Adrenal gland (tissue), 12 donors: ENCODE data around the gene EPB41L2. TPM values are rescaled to one million over a fixed set of nuclear protein-coding genes. Genes with fewer than 3 reads are reported as not detected.

Source experiments
- DNase-seq, 7 donors: peaks; one replicate each; pipeline ENCODE4 v3.0.0-alpha.2; 2019 to 2020
- H3K27ac ChIP-seq, 5 donors: fragments of 200-600 bp; sonication (generic) in 4 of 5; 1 replicate in 3 of 5; 2 replicates in 2 of 5; pipeline versions ENCODE4 v1.5.1 to v1.8.0; 2016 to 2020; ENCODE audit warnings: mild to moderate bottlenecking in 1 of 5
- H3K27me3 ChIP-seq: fragments of 200-600 bp; 2 replicates; pipeline ENCODE4 v1.8.0; 2021
- H3K36me3 ChIP-seq, 2 donors: fragments of 200-600 bp; replicated peaks in 1 of 2; 1 replicate in 1 of 2; 2 replicates in 1 of 2; pipeline versions ENCODE4 v1.5.1 to v1.8.0; 2018 to 2022
- H3K4me1 ChIP-seq, 2 donors: fragments of 200-600 bp; replicated peaks in 1 of 2; 1 replicate in 1 of 2; 2 replicates in 1 of 2; pipeline versions ENCODE4 v1.5.1 to v1.8.0; 2018 to 2021
- H3K4me3 ChIP-seq, 4 donors: fragments of 200-600 bp; sonication (generic) in 3 of 4; one replicate each; pipeline ENCODE4 v1.5.1; 2016 to 2018
- H3K9me3 ChIP-seq, 3 donors: fragments of 200-600 bp; sonication (generic) in 1 of 3; replicated peaks in 1 of 3; 1 replicate in 2 of 3; 2 replicates in 1 of 3; pipeline versions ENCODE4 v1.5.1 to v1.8.0; 2016 to 2021
- CTCF ChIP-seq, 6 experiments: fragments of 450-650 bp in 4 of 6; fragments of 200-600 bp in 2 of 6; sonication (generic) in 1 of 6; IDR thresholded peaks; 1 replicate in 5 of 6; 2 replicates in 1 of 6; pipeline versions ENCODE4 v1.5.1 to v1.8.0; 2016 to 2021; ENCODE audit warnings: antibody characterized with exemption in 6 of 6, mild to moderate bottlenecking in 2 of 6, moderate library complexity in 1 of 6
- POLR2A ChIP-seq, 2 donors: fragments of 450-650 bp; IDR thresholded peaks; one replicate each; pipeline ENCODE4 v1.6.1; 2017; ENCODE audit warnings: antibody characterized with exemption in 2 of 2, mild to moderate bottlenecking in 2 of 2, moderate library complexity in 1 of 2
- WGBS, 4 donors: extraction: QIAGEN DNeasy Blood & Tissue Kit in 2 of 4; methylation state at CpG; one replicate each; pipeline versions ENCODE4 v1.1.5 to v1.1.7; 2013 to 2017; 5-methylcytosine and 5-hydroxymethylcytosine counted together
- intact Hi-C, 2 donors: fragments of 100-400 bp; cut with DNase I; formaldehyde crosslinking; loops; one replicate each; pipeline versions ENCODE4 v1.14.1 to v1.15.0; 2022 to 2023
- polyA plus RNA-seq, 3 donors: library from polyadenylated mRNA; stranded (reverse); fragments of 200-250 nt in 2 of 3; fragments of 350-450 nt in 1 of 3; fragmentation: Illumina TruSeq in 1 of 3; extraction: RNeasy Lipid Tissue Mini Kit (QIAGEN cat#74804) in 1 of 3; gene quantifications; one replicate each; pipeline ENCODE4 v1.2.3, GENCODE V29; 2013 to 2014
- total RNA-seq, 9 donors: library from RNA; depleted of rRNA in 4 of 9; stranded (reverse); fragments of >200 nt in 4 of 9; fragments of 120-200 nt in 1 of 9; fragmentation: NEBNext Ultra II Directional in 1 of 9; extraction: Animal tissue kit (Norgen Biotek cat#: 25700) in 1 of 9; gene quantifications; one replicate each; pipeline versions ENCODE4 v1.1.0 to v1.2.4, GENCODE V29; 2013 to 2023
- donor health status: healthy with polysubstance abuse.
- donor health status: Bipolar disorder and iron deficiency.
- donor health status: DM: yes; HTN: yes; CAD: no.
- donor health status: DM: no; HTN: no; CAD: no.
- donor health status: DM: no; HTN: no; CAD: no.
- donor health status: DM: yes; HTN: yes; CAD: no.

Gene EPB41L2
- total and polyA plus RNA-seq, 12 donors, result 30.6 to 101 (median 82.4) TPM

- intact Hi-C loops, result no loop called here
- TF ChIP-seq CTCF (IDR thresholded peaks at IDR 0.05), result no peak
- TF ChIP-seq POLR2A (IDR thresholded peaks at IDR 0.05), result no peak
- DNase-seq, result no peak
- H3K36me3 ChIP-seq, result peaks cover 0 to 15% of the 10 kb centered on the region in 2 donors
- H3K9me3 ChIP-seq, result no peaks in the 10 kb centered on the region
- H3K27me3 ChIP-seq, result no peaks in the 10 kb centered on the region
- H3K4me1 ChIP-seq, result no peaks in the 10 kb centered on the region
- no peak overlapping the region for H3K4me3 ChIP-seq
- H3K27ac ChIP-seq, result no peak overlapping the region
- 89 to 92% (median 90%) methylated on average over 4 of the region's 4 CpGs for WGBS, 4 donors
These were observed 197.3 kb downstream of the EPB41L2 start for GRCh38 chr6:130865793-130866192.

- TF ChIP-seq POLR2A (IDR thresholded peaks at IDR 0.05) (no peak), CTCF (IDR thresholded peaks at IDR 0.05) (no peak)
These were observed 198.7 kb downstream of the EPB41L2 start for GRCh38 chr6:130864344-130864743.

GRCh38 chr6:130863415-130864230 lies 199.4 kb downstream of the EPB41L2 start:
- peaks cover 0 to 15% of the 10 kb centered on the region in 2 donors for H3K36me3 ChIP-seq
- no peak for DNase-seq
- H3K27ac ChIP-seq, result no peak overlapping the region
- no peak for TF ChIP-seq CTCF (IDR thresholded peaks at IDR 0.05)
- TF ChIP-seq POLR2A (IDR thresholded peaks at IDR 0.05), result no peak
- H3K9me3 ChIP-seq, result no peaks in the 10 kb centered on the region
- no peaks in the 10 kb centered on the region for H3K4me1 ChIP-seq
- H3K27me3 ChIP-seq, result no peaks in the 10 kb centered on the region
- 90 to 94% (median 93%) methylated on average over 4 of the region's 4 CpGs for WGBS, 4 donors
- H3K4me3 ChIP-seq, result no peak overlapping the region
- intact Hi-C loops, result no loop called here

More at GRCh38 chr6:130864344-130864743, 198.7 kb downstream of the EPB41L2 start:
- Histone ChIP-seq H3K36me3 (peaks cover 0 to 15% of the 10 kb centered on the region in 2 donors), H3K27me3 (no peaks in the 10 kb centered on the region), H3K4me1 (no peaks in the 10 kb centered on the region), H3K27ac (no peak overlapping the region), H3K4me3 (no peak overlapping the region), H3K9me3 (no peaks in the 10 kb centered on the region)
- intact Hi-C loops, result no loop called here
- DNase-seq, result no peak
- WGBS, 4 donors, result 92 to 96% (median 93%) methylated on average over 11 of the region's 11 CpGs

- intact Hi-C loops, result no loop called here
- no peaks in the 10 kb centered on the region for H3K4me1 ChIP-seq
- H3K27me3 ChIP-seq, result no peaks in the 10 kb centered on the region
- TF ChIP-seq CTCF (IDR thresholded peaks at IDR 0.05) (no peak), POLR2A (IDR thresholded peaks at IDR 0.05) (no peak)
- H3K27ac ChIP-seq, result no peak overlapping the region
- no peaks in the 10 kb centered on the region for H3K9me3 ChIP-seq
- no peak overlapping the region for H3K4me3 ChIP-seq
- no peak for DNase-seq
- WGBS, 4 donors, result 77 to 95% (median 91%) methylated on average over 2 of the region's 2 CpGs
- H3K36me3 ChIP-seq, result peaks cover 0 to 15% of the 10 kb centered on the region in 2 donors
These were observed 200.7 kb downstream of the EPB41L2 start for GRCh38 chr6:130862370-130862769.
